Measurements from ENCODE around the gene PTPRN2. TPM values are rescaled to one million over a fixed set of nuclear protein-coding genes. Genes with fewer than 3 reads are reported as not detected.

PTPRN2 gene
- total and polyA plus RNA-seq, 2 of the 13 experiments (the other 11 are each of a cell fraction or from before 2014, with no cell fraction given): 2.5 to 24.2 TPM

- peaks cover 17% of the 10 kb centered on the region; the same call in 1 of the 2 replicates for H4K20me1 ChIP-seq (ENCODE audit: insufficient read depth, low read length)
- in situ Hi-C loops (cut with HindIII; ENCODE audit: extremely low pct_ligation_motif_present, low pct_unique_long_range_greater_than_20kb): no loop called here
- peaks cover 4 to 67% of the 10 kb centered on the region in 2 experiments; a peak in 4 of 5 replicates for H3K27me3 ChIP-seq (ENCODE audit: control insufficient read depth in 1 of 2, insufficient read depth in 2 of 2, low read length in 2 of 2)
- H3K79me2 ChIP-seq (ENCODE audit: insufficient read depth, low read length): no peaks in the 10 kb centered on the region
- no peak overlapping the region for H3K4me2 ChIP-seq (ENCODE audit: low read depth, low read length)
- H2AFZ ChIP-seq (ENCODE audit: low read length): no peak overlapping the region
- no TSS peak for BruUV-seq (replicated peaks)
- H3K4me1 ChIP-seq (ENCODE audit: insufficient read depth, low read length): no peaks in the 10 kb centered on the region
- DNase-seq (ENCODE audit: low spot score) (no peak), ATAC-seq (peak; percentile 34), FAIRE-seq (no peak)
- no peaks in the 10 kb centered on the region for H3K9me3 ChIP-seq (ENCODE audit: low read length)
- ChIA-PET CTCF (ENCODE audit: low intra/inter-chr PET ratio, low total read pairs) (no interaction called here), POLR2A (no interaction called here)
- TF ChIP-seq ZFX (CRISPR knock-in tag; IDR thresholded peaks at IDR 0.05; ENCODE audit: low read depth): peak; percentile 11; the same call in 1 of the 2 replicates
- TF ChIP-seq KLF9 (CRISPR knock-in tag; IDR thresholded peaks at IDR 0.05; ENCODE audit: low read depth): no peak
- peak; percentile 29; the same call in 1 of the 2 replicates for TF ChIP-seq BHLHE40 (IDR thresholded peaks at IDR 0.05; ENCODE audit: low read length)
- H3K36me3 ChIP-seq (replicated peaks in 1 of 2; ENCODE audit: control insufficient read depth in 1 of 2, insufficient read depth in 2 of 2, low read length in 2 of 2): no peaks in the 10 kb centered on the region
- no peak overlapping the region for H3K9ac ChIP-seq (ENCODE audit: insufficient read depth, low read depth, low read length)
- no peak overlapping the region for H3K27ac ChIP-seq (ENCODE audit: extremely low read length, insufficient read depth, low read length)
- no peak overlapping the region for H3K4me3 ChIP-seq (replicated peaks in 1 of 3; ENCODE audit: insufficient read depth in 1 of 3, low read depth in 2 of 3, low read length in 3 of 3)
- intact Hi-C loops (cut with micrococcal nuclease; ENCODE audit: unreplicated experiment): no loop called here
- WGBS (ENCODE audit: low lambda C conversion rate): 43% methylated on average over 22 of the region's 22 CpGs
Observed at GRCh38 chr7:157668221-157668883, 919.3 kb downstream of the PTPRN2 start.

GRCh38 chr7:157667731-157668130, 919.9 kb downstream of the PTPRN2 start:
- no peak overlapping the region for H3K27ac ChIP-seq (ENCODE audit: extremely low read length, insufficient read depth, low read length)
- ChIA-PET CTCF (ENCODE audit: low intra/inter-chr PET ratio, low total read pairs) (no interaction called here), POLR2A (no interaction called here)
- BruUV-seq (replicated peaks): no TSS peak
- H3K36me3 ChIP-seq (replicated peaks in 1 of 2; ENCODE audit: control insufficient read depth in 1 of 2, insufficient read depth in 2 of 2, low read length in 2 of 2): no peaks in the 10 kb centered on the region
- no peak for DNase-seq (ENCODE audit: low spot score)
- intact Hi-C loops (cut with micrococcal nuclease; ENCODE audit: unreplicated experiment) (no loop called here), in situ Hi-C loops (cut with HindIII; ENCODE audit: extremely low pct_ligation_motif_present, low pct_unique_long_range_greater_than_20kb) (no loop called here)
- no peaks in the 10 kb centered on the region for H3K9me3 ChIP-seq (ENCODE audit: low read length)
- no peaks in the 10 kb centered on the region for H3K79me2 ChIP-seq (ENCODE audit: insufficient read depth, low read length)
- 69% methylated on average over 15 of the region's 19 CpGs for WGBS (ENCODE audit: low lambda C conversion rate)
- H3K4me3 ChIP-seq (replicated peaks in 1 of 3; ENCODE audit: insufficient read depth in 1 of 3, low read depth in 2 of 3, low read length in 3 of 3): no peak overlapping the region
- H3K27me3 ChIP-seq (ENCODE audit: control insufficient read depth in 1 of 2, insufficient read depth in 2 of 2, low read length in 2 of 2): peaks cover 2 to 66% of the 10 kb centered on the region in 2 experiments; a peak in 4 of 5 replicates
- H3K9ac ChIP-seq (ENCODE audit: insufficient read depth, low read depth, low read length): no peak overlapping the region
- H3K4me1 ChIP-seq (ENCODE audit: insufficient read depth, low read length): no peaks in the 10 kb centered on the region
- no peak for FAIRE-seq
- no peak overlapping the region for H3K4me2 ChIP-seq (ENCODE audit: low read depth, low read length)
- peaks cover 21% of the 10 kb centered on the region; the same call in 1 of the 2 replicates for H4K20me1 ChIP-seq (ENCODE audit: insufficient read depth, low read length)
- H2AFZ ChIP-seq (ENCODE audit: low read length): no peak overlapping the region
- ATAC-seq: no peak
- TF ChIP-seq YY1 (IDR thresholded peaks at IDR 0.05; ENCODE audit: insufficient read depth, insufficient replicate concordance, low read depth, low read length) (no peak), MXI1 (IDR thresholded peaks at IDR 0.05; ENCODE audit: borderline replicate concordance, low read depth, low read length) (no peak), BORCS8-MEF2B (CRISPR knock-in tag; IDR thresholded peaks at IDR 0.05) (no peak), PTBP1 (IDR thresholded peaks at IDR 0.05; ENCODE audit: low read depth, low read length, poor library complexity, severe bottlenecking) (no peak), ZBTB1 (CRISPR knock-in tag; IDR thresholded peaks at IDR 0.05; ENCODE audit: borderline replicate concordance) (no peak), ARID5B (CRISPR knock-in tag; IDR thresholded peaks at IDR 0.05) (no peak), CSRNP2 (CRISPR knock-in tag; conservative IDR thresholded peaks at IDR 0.05; ENCODE audit: low read depth) (no peak), ZBTB34 (CRISPR knock-in tag; IDR thresholded peaks at IDR 0.05) (no peak)
